HEK293T (cell line): Measurements from ENCODE around the gene SLC7A7.
"Not testable (repeated sequence)": the region's sequence is repeated elsewhere in the genome, so short reads cannot be mapped to it uniquely, and the experiment has no call there.

Experiments used
- ELF4 ChIP-seq: fragments of 450-650 bp; IDR thresholded peaks from 2 replicates; pipeline ENCODE4 v1.6.1; 2017; ENCODE audit warnings: antibody characterized with exemption
- FOXA1 ChIP-seq: fragments of 450-650 bp; IDR thresholded peaks from 2 replicates; pipeline ENCODE4 v1.6.1; 2016; ENCODE audit warnings: mild to moderate bottlenecking
- FOXM1 ChIP-seq: fragments of 450-650 bp; IDR thresholded peaks from 2 replicates; pipeline ENCODE4 v1.6.1; 2017; ENCODE audit warnings: mild to moderate bottlenecking, borderline replicate concordance
- L3MBTL2 ChIP-seq: fragments of 450-650 bp; conservative IDR thresholded peaks from 2 replicates; pipeline ENCODE4 v1.6.1; 2016; ENCODE audit warnings: mild to moderate bottlenecking
- SP1 ChIP-seq: fragments of 450-650 bp; IDR thresholded peaks from 2 replicates; pipeline ENCODE4 v1.6.1; 2017
- SUZ12 ChIP-seq: fragments of 450-650 bp; IDR thresholded peaks from 2 replicates; pipeline ENCODE4 v1.6.1; 2016; ENCODE audit warnings: mild to moderate bottlenecking

- not testable (repeated sequence) for TF ChIP-seq ELF4, L3MBTL2, SUZ12, FOXM1, FOXA1, SP1
These were observed 57.1 kb downstream of the SLC7A7 start for GRCh38 chr14:22757972-22758650.
